Activated naive CD4-positive, alpha-beta T cell (primary cell): Measurements from ENCODE around the gene NPR2.
A peak's percentile ranks its signal among the peaks of the same experiment; 100 is the strongest.

ENCODE experiments used
- DNase-seq, 4 experiments: peaks; one replicate each; lab custom pipeline; 2025; lab: John Stamatoyannopoulos, UW

Gene NPR2

GRCh38 chr9:35763803-35764202, 27.6 kb upstream of the NPR2 start:
- no peak for DNase-seq

DNA sequence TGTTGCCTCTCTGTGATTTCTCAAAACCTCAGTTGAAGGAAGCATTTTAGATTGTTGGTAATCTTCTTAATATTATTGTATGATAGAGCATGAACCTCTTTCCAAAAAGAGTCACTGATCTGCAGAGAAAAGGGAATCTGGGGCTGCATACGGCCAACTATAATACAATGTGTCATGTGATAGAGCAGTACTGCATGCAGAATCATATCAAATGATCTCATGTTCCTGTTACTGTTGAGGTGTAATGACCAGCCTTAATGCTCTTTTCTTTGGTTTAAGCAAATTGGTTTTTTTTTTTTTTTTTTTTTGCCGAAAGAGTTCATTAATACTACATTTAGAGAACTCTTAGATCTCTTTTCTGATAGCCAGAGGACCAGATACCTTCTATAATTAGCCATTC, 24.4 kb upstream of the NPR2 start:
- no peak for DNase-seq

- DNase-seq: no peak
These were observed 23.9 kb upstream of the NPR2 start for GRCh38 chr9:35767458-35767857.

- DNase-seq: no peak
These were observed 21.6 kb upstream of the NPR2 start for GRCh38 chr9:35769763-35770162.

DNA sequence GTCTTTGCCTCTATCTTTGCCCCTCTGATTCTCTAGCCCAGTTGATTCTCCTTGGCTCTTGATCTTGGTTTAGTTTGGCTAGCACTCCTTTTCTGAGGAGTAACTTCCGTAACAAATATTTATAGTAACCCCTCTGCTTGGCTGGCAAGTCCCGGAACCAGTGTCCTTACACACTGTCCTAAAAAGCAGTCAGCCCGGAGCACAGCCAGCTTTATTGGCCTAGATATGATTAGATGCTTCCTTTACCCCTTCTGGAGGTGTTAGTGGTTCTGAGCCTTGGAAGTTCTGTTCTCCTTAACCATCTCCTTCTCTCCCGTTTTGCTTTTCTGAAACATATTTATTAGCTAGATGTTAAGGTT, 20.3 kb upstream of the NPR2 start:
- DNase-seq: no peak

DNA sequence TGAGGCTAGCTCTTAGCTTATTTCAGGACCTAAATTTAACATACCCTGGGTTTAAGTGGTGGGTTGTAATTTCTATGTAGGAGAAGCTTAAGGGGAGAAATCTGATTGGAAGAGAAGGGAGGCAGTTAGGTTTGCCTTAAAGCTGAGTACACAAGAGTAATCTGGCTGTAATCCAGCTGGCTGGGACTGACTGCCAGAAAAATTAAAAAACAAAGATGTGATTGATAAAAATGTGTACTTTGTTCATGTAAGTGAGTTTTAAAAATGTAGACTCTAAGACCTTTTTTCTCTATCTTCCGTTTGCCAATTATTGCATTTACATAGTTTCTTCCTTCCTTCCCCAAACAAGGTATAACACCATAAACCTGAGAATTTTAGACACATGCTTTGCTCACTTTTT, 19.9 kb upstream of the NPR2 start:
- DNase-seq: no peak

GRCh38 chr9:35771943-35772342, 19.4 kb upstream of the NPR2 start:
- DNase-seq: no peak

DNA sequence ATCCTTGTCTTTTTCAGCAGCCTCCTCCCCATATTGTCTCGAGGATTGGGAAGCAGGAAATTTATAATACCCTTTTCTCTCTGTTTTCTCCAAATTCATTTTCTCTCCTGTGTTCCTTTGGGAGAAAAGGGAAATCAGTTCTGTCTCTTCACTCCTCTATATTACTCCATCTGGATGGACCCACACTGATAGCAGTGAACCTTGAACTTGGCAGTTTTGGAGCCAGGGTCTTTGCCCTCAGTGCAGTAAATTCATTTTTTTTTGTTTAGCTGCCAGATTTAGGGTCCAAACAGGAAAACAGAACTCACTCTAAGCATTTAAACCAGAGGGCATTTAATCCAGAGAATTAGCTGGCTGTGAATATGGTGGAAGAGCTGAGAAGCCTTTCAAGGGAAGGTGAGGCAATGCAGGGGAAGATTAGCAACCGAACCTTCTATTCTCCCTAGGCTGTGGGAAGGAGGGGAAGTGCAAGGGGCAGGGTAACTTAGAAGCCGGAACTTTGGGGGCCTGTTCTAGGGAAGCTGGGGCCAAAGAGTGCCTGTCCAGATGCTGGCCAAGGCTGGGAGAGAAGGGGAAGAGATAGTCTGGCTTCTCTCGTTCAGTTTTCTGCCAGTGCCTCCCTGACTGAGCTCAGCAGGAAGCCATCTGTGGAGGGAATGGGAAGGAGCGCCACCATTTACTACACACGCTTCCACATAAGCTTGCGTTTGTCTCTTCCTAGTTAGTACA, 16.3 kb upstream of the NPR2 start:
- no peak for DNase-seq

- no peak for DNase-seq
These were observed 15.4 kb upstream of the NPR2 start for GRCh38 chr9:35776018-35776417.

DNA sequence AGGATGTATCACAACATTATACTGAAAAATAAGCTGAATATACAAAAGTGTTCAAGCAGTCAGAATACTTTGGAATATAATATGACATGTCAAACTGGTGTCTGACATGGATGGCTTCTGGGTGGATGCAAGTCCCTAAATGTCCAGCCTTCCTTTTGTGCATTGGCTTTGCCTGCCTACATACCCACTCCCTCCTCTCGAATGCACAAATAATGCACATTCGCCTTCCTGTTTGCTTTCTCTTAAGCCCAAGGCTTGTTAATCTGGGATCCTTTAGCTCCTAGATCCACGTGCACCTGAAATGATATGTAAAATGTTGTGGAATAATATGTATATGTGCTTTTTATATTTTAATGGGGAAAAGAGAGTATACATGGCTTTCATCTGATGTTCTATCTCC, 12.9 kb upstream of the NPR2 start:
- no peak for DNase-seq

DNA sequence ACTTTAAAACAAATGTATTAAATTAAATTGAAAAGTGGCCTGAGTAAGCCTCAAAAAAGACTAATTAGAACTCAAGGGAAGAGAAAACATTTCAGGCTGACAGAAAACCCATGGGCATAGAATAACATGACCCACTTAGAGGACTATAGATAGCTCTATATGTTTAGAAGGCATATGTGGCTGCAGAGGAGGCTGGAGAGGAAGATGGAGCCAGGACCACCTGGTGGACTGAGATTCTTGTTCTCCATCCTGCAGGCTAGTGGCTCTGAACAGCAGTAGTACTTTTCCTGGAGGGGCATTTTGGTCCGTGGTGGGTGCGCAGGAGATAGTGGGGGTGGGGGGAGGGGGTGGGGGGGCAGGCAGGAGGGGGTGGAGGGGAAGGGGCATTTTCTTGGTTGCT, 10.3 kb upstream of the NPR2 start:
- no peak for DNase-seq

GRCh38 chr9:35783418-35783817, 8.0 kb upstream of the NPR2 start:
- no peak for DNase-seq

- DNase-seq: no peak
These were observed 1.9 kb upstream of the NPR2 start for GRCh38 chr9:35789541-35789940.

DNA sequence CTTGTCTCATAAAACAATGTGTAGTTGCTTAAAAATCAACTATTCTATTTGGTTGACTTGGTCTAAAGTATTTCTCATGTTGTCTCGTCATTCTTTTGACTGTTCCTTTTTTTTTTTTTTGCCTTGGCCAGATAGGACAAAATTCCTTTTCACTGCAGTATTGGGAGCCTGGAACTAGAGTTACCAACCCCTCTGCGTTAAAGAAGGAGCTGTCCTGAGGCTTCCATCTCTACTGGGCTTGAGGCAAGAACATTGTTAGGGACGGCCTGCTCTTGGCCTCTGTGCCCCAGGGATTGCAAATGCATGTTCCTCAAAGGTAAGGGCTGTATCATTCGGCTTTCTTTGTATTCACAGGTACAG, 1.4 kb upstream of the NPR2 start:
- DNase-seq: no peak

GRCh38 chr9:35790385-35791296, 750 bp upstream of the NPR2 start:
- peak in 2 of 4 experiments; percentile 8 to 23 for DNase-seq

DNA sequence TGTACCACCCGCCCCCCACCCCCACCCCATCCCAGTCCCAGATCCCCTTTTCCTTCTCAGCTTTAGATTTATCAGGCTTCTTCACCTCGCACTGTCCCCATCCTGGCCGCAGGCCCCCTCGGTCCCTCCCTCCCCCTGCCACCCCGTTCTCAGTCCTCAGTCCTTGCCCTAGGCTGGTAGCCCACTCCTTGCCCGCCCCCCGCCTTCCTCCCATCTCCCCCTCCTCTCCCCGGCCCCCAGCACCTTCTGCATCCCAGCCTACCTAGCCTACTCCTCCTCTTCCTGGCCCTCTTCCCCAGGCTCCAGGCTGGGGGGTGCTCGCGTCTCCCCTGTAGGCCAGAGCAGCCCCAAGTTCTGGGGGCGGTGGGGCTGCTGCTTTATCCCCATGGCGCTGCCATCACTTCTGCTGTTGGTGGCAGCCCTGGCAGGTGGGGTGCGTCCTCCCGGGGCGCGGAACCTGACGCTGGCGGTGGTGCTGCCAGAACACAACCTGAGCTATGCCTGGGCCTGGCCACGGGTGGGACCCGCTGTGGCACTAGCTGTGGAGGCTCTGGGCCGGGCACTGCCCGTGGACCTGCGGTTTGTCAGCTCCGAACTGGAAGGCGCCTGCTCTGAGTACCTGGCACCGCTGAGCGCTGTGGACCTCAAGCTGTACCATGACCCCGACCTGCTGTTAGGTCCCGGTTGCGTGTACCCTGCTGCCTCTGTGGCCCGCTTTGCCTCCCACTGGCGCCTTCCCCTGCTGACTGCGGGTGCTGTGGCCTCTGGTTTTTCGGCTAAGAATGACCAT, 828 bp downstream of the NPR2 start:
- no peak for DNase-seq

DNA sequence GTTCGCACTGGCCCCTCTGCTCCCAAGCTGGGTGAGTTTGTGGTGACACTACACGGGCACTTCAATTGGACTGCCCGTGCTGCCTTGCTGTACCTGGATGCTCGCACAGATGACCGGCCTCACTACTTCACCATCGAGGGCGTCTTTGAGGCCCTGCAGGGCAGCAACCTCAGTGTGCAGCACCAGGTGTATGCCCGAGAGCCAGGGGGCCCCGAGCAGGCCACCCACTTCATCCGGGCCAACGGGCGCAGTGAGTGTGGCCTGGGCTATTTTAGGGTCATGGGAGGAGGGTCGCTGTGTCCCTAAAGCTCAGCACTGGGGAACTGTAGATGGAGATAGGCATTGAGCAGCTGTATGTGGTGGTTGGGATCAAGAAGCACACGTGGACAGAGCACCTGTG, 1.4 kb downstream of the NPR2 start:
- DNase-seq: no peak

DNA sequence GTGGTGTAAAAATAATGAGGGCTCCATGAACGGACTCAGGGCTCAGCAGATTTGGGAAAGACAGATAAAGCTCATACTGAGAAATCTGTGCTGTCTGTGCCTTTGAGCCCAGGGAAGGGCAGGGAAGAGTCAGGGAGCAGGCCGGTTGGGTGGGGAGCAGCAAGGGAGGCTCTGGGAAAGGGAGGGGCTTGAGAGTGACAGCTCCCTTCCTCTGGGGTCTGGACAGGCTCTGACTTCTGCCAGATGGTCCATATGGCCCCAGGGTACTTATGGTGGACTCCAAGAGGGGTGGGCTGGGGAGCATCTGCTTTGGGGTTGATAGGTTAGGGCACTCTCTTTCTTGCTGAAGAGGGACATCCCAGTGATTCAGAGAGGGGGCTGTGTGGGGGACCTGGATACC, 2.1 kb downstream of the NPR2 start:
- no peak for DNase-seq

DNA sequence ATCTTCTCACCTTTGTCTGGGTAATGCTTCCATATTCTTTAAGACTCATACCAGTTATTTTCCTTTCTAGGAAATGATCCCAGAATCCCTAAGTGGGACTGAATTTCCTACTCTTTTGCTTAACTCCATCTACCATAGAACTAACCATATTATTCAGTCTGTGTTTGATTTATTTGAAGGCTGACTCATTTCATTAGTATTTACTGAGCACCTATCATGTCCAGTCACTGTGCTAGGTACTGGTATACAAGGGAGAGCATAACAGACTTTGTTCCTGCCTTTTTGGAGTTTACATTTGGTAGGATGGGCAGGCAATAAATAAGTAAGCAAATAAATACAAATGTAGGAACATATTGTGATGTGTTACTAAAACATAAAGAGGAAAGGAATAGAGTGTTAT, 4.3 kb downstream of the NPR2 start:
- DNase-seq: no peak

GRCh38 chr9:35797311-35798109, 6.1 kb downstream of the NPR2 start:
- DNase-seq: no peak

DNA sequence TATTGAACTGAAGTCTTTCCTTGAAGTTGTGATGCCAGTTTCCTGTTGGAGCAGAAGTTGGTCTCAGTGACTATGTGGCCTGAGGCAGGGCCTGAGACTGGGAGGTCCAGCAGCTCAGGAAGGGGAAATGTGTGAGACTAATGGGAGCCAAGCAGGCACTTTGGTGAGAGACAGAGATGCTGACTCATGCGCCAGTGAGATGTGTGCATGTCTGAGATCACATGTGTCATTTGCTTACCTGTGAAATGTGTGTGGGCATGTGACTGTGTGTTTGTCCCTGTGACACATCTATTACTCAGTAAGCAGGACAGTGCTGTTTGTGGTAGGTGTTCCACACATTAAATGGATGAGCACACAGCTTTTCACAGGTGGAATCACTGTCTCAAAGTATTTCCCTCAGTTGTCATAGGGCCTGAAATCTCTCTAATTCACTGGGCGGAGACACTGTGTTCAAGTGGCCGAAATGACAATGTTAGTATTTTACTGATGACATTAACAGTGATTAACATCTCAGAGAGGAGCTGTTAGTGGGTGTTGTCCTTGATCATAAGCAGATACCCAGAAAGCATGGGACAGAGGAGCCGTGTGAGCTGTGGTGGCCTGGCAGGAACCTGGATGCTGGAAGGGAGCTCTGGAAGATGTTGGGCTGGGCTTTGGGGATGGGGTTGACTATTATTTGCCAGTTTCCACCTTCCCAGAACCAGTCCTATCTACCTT, 7.4 kb downstream of the NPR2 start:
- DNase-seq: no peak
